Activated CD8-positive, alpha-beta memory T cell treated with anti-CD3 and anti-CD28 coated beads, Interleukin-2, amount 10 ng/mL, durations not matched to agents 7 days and 5 days (primary cell): ENCODE results near the gene SNTB2. TPM values are rescaled to one million over a fixed set of nuclear protein-coding genes. Genes with fewer than 3 reads are reported as not detected.
"Not testable (repeated sequence)": the region's sequence is repeated elsewhere in the genome, so short reads cannot be mapped to it uniquely, and the experiment has no call there.

ENCODE experiments used
- ATAC-seq: fragments of 150-1000 bp; cut with Tn5 transposase; one replicate; pipeline ENCODE4 v1.10.0; 2021; ENCODE audit warnings: moderate library complexity
- CTCF ChIA-PET: fragments of 350-600 bp; sonication (Branson Sonifier 250); formaldehyde crosslinking; loops from one replicate; lab custom pipeline; 2021; ENCODE audit warnings: antibody characterized with exemption; lab: Charles Lee
- DNase-seq: peaks from one replicate; pipeline ENCODE4 v3.0.0-alpha.2; 2020
- H3K27ac Mint-ChIP-seq: one replicate; pipeline ENCODE4 v1.8.0; 2021; ENCODE audit warnings: mild to moderate bottlenecking, mixed read lengths
- H3K27me3 Mint-ChIP-seq: one replicate; pipeline ENCODE4 v1.8.0; 2021; ENCODE audit warnings: mixed read lengths
- H3K36me3 Mint-ChIP-seq: one replicate; pipeline ENCODE4 v1.8.0; 2021; ENCODE audit warnings: mild to moderate bottlenecking, mixed read lengths
- H3K4me1 Mint-ChIP-seq: one replicate; pipeline ENCODE4 v1.8.0; 2021; ENCODE audit warnings: mixed read lengths
- H3K4me3 Mint-ChIP-seq: one replicate; pipeline ENCODE4 v1.8.0; 2021; ENCODE audit warnings: mild to moderate bottlenecking, moderate library complexity, mixed read lengths
- H3K9me3 Mint-ChIP-seq: one replicate; pipeline ENCODE4 v1.8.0; 2022; ENCODE audit warnings: low read depth, mixed read lengths
- total RNA-seq, 2 experiments: library from RNA; stranded (reverse); gene quantifications; one replicate each; pipeline ENCODE4 v1.2.3, GENCODE V29; 2021

Gene SNTB2
- total RNA-seq, 2 experiments from 2014 or later, result 21.5 to 30.6 TPM

DNA sequence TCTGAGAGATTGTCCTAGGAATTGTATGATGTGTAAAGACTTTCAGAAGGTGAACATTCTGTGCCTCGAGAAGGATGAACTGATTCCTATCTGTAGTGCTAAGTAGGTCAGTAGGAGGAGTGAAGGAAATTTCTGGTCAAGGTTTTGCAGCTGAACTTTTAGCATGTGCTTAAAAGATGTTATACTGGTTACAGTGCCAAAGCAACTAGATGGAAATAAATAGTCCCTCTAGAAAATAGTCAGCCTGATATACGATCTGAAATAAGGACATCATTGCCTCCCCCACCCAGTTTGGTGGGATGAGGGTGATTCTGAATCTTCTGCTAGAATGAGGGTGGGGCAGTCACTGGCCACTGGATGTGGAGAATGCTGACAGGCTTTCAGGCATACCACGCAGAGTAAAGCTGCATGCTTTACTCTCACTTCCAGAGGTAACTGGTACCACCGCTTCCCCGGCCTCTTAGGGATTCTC is 66.9 kb downstream of the SNTB2 start:
- Mint-ChIP-seq H3K27me3 (no peaks in the 10 kb centered on the region), H3K27ac (no peak overlapping the region), H3K4me3 (no peak overlapping the region), H3K9me3 (no peaks in the 10 kb centered on the region), H3K36me3 (peaks cover 6% of the 10 kb centered on the region), H3K4me1 (peaks cover 11% of the 10 kb centered on the region)
- DNase-seq, result no peak
- CTCF ChIA-PET, result interaction anchor here (1.1 kb wide), 1 partner anchor 9 kb away, joined by 3 read pairs; no protein-coding TSS in a partner anchor
- ATAC-seq, result no peak

DNA sequence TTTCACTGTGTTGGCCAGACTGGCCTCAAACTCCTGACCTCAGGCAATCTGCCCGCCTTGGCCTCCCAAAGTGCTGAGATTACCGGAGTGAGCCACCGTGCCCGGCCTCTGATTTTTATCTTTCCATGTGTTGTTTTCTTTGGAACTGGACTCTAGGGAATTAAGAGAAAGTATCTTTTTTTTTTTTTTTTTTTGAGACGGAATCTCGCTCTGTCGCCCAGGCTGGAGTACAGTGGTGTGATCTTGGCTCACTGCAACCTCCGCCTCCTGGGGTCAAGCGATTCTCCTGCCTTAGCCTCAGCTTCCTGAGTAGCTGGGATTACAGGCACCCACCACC is 72.4 kb downstream of the SNTB2 start:
- DNase-seq, H3K9me3 Mint-ChIP-seq, ATAC-seq, H3K27ac Mint-ChIP-seq, H3K27me3 Mint-ChIP-seq, H3K4me1 Mint-ChIP-seq, H3K4me3 Mint-ChIP-seq: not testable (repeated sequence)
- CTCF ChIA-PET, result interaction anchor here (0.7 to 1.6 kb wide), 4 partner anchors 12 to 141 kb away, joined by 3 read pairs; no protein-coding TSS in a partner anchor
- H3K36me3 Mint-ChIP-seq, result peaks cover 13% of the 10 kb centered on the region

DNA sequence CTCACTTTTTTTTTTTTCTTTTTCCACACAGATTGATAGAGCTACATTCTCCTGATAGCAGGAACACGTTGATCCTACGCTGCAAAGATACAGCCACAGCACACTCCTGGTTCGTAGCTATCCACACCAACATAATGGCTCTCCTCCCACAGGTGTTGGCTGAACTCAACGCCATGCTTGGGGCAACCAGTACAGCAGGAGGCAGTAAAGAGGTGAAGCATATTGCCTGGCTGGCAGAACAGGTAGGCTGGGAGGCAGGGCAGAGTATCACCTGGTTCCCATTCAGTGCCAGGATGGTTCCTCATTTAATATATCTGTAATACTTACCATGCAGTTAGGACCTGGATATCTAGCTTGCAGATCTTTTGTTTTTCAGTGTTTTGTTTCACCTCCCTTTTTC is 73.1 kb downstream of the SNTB2 start:
- CTCF ChIA-PET, result interaction anchor here (0.7 to 1.6 kb wide), 4 partner anchors 12 to 142 kb away, joined by 3 read pairs; no protein-coding TSS in a partner anchor
- Mint-ChIP-seq H3K4me1 (peaks cover 4% of the 10 kb centered on the region), H3K9me3 (no peaks in the 10 kb centered on the region), H3K36me3 (peaks cover 17% of the 10 kb centered on the region), H3K4me3 (no peak overlapping the region), H3K27me3 (no peaks in the 10 kb centered on the region), H3K27ac (no peak overlapping the region)
- ATAC-seq, result no peak
- DNase-seq, result no peak

DNA sequence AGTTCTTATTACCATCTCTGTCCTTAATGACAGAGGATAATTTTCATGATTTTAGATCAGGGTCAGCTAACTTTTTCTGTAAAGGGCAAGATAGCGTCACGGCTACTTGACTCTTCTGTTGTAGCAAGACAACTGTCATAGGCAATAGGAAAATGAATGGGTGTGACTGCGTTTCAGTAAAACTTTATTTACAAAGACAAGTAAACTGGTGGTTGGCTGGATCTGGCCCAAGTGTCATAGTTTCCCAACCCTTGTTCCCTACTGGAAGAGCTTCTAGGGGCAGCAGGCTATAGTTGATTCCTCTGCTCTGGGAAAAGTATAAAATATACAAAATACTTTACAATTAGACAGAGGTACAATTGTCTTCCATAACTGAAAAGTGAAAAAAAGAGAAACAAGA is 73.5 kb downstream of the SNTB2 start:
- ATAC-seq (no peak), DNase-seq (no peak)
- H3K9me3 Mint-ChIP-seq, result no peaks in the 10 kb centered on the region
- no peak overlapping the region for H3K4me3 Mint-ChIP-seq
- no peaks in the 10 kb centered on the region for H3K27me3 Mint-ChIP-seq
- CTCF ChIA-PET, result no interaction called here
- H3K27ac Mint-ChIP-seq, result no peak overlapping the region
- peaks cover 17% of the 10 kb centered on the region for H3K36me3 Mint-ChIP-seq
- H3K4me1 Mint-ChIP-seq, result peaks cover 4% of the 10 kb centered on the region

DNA sequence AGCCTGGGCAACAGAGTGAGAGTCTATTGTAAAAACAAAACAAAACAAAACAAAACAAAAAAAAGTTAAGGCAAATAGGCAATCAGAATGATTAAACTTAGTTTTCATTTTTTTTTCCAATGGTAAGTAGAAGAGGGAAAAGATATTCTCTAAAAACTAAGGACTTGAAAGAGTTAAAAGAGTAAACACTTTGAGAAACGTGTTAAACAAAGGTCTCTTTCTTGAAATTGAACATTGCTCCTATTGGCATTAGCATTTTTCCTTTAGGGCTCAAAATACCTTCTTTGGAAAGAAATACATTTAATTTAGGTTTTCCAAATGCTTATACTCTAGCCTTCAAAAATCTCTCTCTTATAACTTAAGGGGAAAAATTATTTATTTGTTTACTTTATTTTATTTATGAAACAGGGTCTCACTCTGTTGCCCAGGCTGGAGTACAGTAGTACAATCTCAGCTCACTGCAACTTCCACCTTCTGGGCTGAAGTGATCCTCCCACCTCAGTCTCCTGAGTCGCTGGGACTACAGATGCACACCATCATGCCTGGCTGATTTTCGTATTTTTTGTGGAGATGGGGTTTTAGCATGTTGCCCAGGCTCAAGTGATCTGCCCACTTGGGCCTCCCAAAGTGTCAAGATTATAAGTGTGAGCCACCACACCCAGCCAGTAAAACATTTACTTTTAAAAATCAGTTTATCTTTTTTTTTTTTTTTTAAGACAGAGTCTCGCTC is 79.5 kb downstream of the SNTB2 start:
- peaks cover 14% of the 10 kb centered on the region for H3K36me3 Mint-ChIP-seq
- ATAC-seq (no peak), DNase-seq (no peak)
- no peaks in the 10 kb centered on the region for H3K9me3 Mint-ChIP-seq
- H3K27me3 Mint-ChIP-seq, result no peaks in the 10 kb centered on the region
- CTCF ChIA-PET, result interaction anchor here (1.0 kb wide), 1 partner anchor 10 kb away, joined by 3 read pairs; no protein-coding TSS in a partner anchor
- H3K4me1 Mint-ChIP-seq, result peaks cover 3% of the 10 kb centered on the region
- no peak overlapping the region for H3K27ac Mint-ChIP-seq
- H3K4me3 Mint-ChIP-seq, result no peak overlapping the region

DNA sequence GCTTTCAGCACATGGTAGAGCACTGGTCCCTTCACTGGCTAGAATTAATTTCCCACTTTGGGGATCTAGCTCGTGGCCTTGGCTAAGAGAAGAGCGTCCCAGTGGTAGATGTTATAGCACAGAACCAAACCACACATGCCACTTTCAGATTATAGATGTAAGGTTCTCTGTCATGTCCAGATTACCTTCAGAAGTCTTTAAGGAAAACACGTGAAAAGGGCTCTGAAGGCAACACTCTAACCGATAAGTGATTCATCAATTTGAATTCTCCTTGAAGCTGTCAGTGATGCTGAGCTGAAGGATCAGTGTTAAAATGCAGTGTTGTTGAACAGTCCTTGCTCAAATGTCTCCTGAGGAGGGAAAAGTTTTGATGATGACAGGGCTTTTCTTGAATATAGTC is 80.7 kb downstream of the SNTB2 start:
- no peaks in the 10 kb centered on the region for H3K27me3 Mint-ChIP-seq
- peaks cover 14% of the 10 kb centered on the region for H3K36me3 Mint-ChIP-seq
- ATAC-seq (no peak), DNase-seq (no peak)
- H3K9me3 Mint-ChIP-seq, result no peaks in the 10 kb centered on the region
- no peak overlapping the region for H3K27ac Mint-ChIP-seq
- CTCF ChIA-PET, result interaction anchor here (1.0 kb wide), 1 partner anchor 9 kb away, joined by 3 read pairs; no protein-coding TSS in a partner anchor
- H3K4me1 Mint-ChIP-seq, result peaks cover 3% of the 10 kb centered on the region
- H3K4me3 Mint-ChIP-seq, result no peak overlapping the region

DNA sequence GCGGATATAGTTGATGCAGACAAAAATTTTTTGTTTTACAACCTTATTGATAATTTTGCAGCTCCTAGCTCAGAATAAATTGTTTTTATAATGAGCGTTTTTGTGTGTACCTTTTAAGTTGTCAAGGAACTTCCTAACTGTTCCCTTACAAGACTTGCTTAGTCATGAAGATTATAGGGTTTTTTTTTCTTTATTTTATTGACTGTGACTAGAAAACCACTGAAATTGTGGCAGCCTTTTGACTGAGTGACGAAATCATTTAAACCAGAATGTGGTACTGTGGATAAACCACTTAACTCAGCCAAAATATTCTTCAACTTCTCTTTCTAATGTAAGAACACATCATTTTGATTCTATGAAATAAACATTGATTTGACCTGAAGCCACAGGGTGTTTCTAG is 83.4 kb downstream of the SNTB2 start:
- ATAC-seq, result no peak
- CTCF ChIA-PET, result interaction anchor here (0.5 kb wide), 1 partner anchor 123 kb away, joined by 3 read pairs; no protein-coding TSS in a partner anchor
- no peak overlapping the region for H3K4me3 Mint-ChIP-seq
- peaks cover 7% of the 10 kb centered on the region for H3K36me3 Mint-ChIP-seq
- peaks cover 3% of the 10 kb centered on the region for H3K4me1 Mint-ChIP-seq
- H3K9me3 Mint-ChIP-seq, result no peaks in the 10 kb centered on the region
- H3K27ac Mint-ChIP-seq, result no peak overlapping the region
- DNase-seq, result no peak
- no peaks in the 10 kb centered on the region for H3K27me3 Mint-ChIP-seq

DNA sequence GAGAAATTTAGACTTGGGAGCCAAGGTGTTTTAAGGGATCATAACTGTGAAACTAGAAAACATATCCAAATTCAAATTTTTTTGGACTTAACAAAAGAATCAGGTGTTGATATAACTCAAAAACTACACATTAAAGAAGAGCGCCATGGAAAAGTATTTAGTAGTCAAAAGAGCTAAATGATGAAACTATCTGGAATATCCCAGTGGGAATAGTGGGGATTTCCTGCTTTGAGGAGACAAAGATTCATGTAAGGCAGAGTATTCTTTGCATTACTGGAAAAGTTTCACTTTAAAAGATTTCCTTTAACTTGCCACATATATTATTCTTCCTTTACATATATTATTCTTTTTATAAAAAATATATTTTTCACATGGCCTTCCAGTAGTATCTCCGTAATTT is 83.9 kb downstream of the SNTB2 start:
- peaks cover 7% of the 10 kb centered on the region for H3K36me3 Mint-ChIP-seq
- CTCF ChIA-PET, result interaction anchor here (1.3 kb wide), 1 partner anchor 11 kb away, joined by 3 read pairs; no protein-coding TSS in a partner anchor
- no peak for ATAC-seq
- no peaks in the 10 kb centered on the region for H3K9me3 Mint-ChIP-seq
- peaks cover 3% of the 10 kb centered on the region for H3K4me1 Mint-ChIP-seq
- H3K27me3 Mint-ChIP-seq, result no peaks in the 10 kb centered on the region
- H3K27ac Mint-ChIP-seq, result no peak overlapping the region
- DNase-seq, result no peak
- H3K4me3 Mint-ChIP-seq, result no peak overlapping the region

DNA sequence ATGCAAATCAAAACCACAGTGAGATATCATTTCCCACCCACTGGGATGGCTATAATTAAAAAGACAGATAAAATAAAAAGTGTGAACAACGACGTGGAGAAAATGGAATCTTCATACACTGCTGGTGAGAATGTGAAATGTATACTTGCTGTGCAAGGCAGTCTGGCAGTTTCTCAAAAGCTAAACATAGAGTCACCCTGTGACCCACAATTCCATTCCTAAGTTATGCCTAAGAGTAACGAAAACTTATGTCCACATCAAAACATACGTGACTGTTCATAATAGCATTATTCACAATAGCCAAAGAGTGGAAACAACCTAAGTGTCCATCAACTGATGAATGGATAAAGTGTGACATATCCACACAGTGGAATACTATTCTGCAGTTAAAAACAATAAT is 86.0 kb downstream of the SNTB2 start:
- Mint-ChIP-seq H3K4me3 (no peak overlapping the region), H3K4me1 (peaks cover 3% of the 10 kb centered on the region), H3K36me3 (peaks cover 7% of the 10 kb centered on the region), H3K9me3 (no peaks in the 10 kb centered on the region), H3K27ac (no peak overlapping the region), H3K27me3 (no peaks in the 10 kb centered on the region)
- CTCF ChIA-PET, result no interaction called here
- no peak for DNase-seq
- ATAC-seq, result no peak

DNA sequence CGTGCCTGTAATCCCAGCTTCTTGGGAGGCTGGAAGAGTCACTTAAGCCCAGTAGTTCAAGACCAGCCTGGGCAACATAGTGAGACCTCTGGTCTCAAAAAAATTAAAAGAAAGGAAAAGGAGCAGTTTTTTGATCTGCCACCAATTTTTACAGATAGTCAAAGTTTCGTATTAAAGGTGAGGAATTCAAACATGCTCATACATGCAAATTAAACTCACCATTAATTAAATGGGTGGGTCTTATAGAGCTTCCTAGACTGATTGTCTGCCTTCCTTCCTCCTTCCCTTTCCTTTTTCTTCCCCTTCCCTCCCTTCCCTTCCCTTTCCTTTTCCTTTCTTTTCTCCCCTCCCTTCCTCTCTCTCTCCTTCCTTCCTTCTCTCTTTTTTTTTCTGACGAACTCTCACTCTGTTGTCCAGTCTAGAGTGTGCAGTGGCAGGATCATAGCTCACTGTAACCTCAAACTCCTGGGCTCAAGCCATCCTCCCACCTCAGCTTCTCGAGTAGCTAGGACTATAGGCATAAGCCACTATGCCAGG is 87.8 kb downstream of the SNTB2 start:
- Mint-ChIP-seq H3K27ac (no peak overlapping the region), H3K27me3 (no peaks in the 10 kb centered on the region), H3K4me1 (peaks cover 3% of the 10 kb centered on the region), H3K9me3 (no peaks in the 10 kb centered on the region), H3K36me3 (peaks cover 7% of the 10 kb centered on the region), H3K4me3 (no peak overlapping the region)
- CTCF ChIA-PET, result interaction anchor here (0.6 kb wide), 1 partner anchor 120 kb away, joined by 3 read pairs; no protein-coding TSS in a partner anchor
- no peak for DNase-seq
- no peak for ATAC-seq

DNA sequence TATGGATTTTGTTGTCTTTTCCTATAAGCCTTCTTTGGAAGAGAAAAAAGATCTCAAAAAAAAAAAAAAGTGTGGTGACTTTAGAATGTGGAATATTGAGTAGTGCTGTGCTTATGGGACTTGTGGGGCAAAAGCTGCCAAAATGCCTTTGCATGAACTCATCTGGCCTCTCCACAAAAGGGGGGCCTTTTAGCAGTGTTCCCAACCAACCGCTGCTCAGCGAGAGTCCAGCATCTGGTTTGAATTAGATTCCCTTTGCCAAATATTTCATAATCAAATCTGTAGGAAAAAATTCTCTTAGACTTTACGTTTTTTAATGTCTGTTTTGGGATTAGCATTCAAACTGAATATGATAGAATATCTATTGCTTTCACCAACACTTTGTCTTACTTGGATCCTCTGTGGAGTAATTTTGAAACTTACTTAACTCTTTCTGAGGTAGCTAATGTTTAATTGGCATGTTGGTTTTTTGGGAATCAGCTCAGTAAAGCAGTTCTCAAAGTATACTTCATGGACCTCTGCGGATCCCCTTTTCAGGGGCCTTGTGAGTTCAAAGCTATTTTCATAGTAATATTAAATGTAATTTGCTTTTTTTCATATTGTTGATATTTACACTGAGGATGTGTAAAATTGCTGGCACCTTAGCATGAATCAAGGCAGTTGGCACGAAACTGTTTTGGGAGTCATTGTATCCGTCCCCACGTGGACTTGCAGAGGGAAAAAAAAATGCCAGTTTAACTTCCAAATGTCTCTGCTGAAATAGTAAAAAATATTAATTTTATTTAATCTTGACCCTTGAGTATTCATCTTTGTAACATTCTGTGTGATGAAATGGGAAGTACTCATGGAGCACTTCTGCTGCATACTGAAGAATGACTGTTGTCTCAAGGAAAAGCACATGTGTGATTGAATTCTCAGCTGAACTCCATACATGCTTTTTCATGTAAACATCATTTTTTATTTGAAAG is 89.5 kb downstream of the SNTB2 start:
- no peak overlapping the region for H3K4me3 Mint-ChIP-seq
- H3K4me1 Mint-ChIP-seq, result no peaks in the 10 kb centered on the region
- CTCF ChIA-PET, result interaction anchor here (0.6 to 2.8 kb wide), 4 partner anchors 9 to 126 kb away, joined by 3 to 9 read pairs (median 4); no protein-coding TSS in a partner anchor
- no peaks in the 10 kb centered on the region for H3K27me3 Mint-ChIP-seq
- H3K27ac Mint-ChIP-seq, result no peak overlapping the region
- peaks cover 2% of the 10 kb centered on the region for H3K36me3 Mint-ChIP-seq
- no peaks in the 10 kb centered on the region for H3K9me3 Mint-ChIP-seq
- DNase-seq, result no peak
- no peak for ATAC-seq

DNA sequence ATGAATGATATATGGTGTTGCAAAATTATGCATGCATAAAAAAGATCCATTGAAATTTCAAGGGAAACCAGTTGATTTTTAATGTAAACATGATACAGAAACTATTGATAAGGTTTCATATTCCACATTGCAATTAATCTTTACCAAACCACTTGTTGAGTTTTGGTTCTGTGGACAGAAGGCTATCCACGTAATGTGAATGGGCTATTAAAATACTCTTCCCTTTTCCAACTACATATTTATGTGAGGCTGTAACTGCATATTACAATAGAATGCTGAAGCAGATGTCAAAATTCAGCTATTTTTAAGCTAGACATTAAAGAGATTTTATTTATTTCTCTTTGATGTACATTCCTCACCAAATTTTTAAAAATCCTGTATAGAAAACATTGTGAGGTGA is 90.4 kb downstream of the SNTB2 start:
- no peaks in the 10 kb centered on the region for H3K27me3 Mint-ChIP-seq
- no peak overlapping the region for H3K27ac Mint-ChIP-seq

DNA sequence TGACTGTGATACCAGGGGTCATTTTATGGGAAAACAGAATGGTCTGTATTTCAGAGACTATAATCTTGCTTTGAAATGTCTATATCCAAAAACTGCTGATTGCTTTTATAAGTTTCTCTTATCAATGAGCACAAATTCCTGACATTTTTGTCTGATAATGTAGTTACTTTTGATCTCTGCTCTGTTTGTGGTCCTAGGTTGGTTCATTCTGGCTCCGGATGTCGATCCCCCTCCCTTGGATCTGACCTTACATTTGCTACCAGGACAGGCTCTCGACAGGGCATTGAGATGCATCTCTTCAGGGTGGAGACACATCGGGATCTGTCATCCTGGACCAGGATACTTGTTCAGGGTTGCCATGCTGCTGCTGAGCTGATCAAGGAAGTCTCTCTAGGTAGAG is 96.9 kb downstream of the SNTB2 start:
- no peak overlapping the region for H3K27ac Mint-ChIP-seq
- H3K36me3 Mint-ChIP-seq, result no peaks in the 10 kb centered on the region
- no peak overlapping the region for H3K4me3 Mint-ChIP-seq
- H3K9me3 Mint-ChIP-seq, result no peaks in the 10 kb centered on the region
- ATAC-seq (no peak), DNase-seq (no peak)
- CTCF ChIA-PET, result interaction anchor here (8.0 kb wide), 1 partner anchor 135 kb away, joined by 93 read pairs; no protein-coding TSS in a partner anchor
- H3K4me1 Mint-ChIP-seq, result peaks cover 2% of the 10 kb centered on the region
- H3K27me3 Mint-ChIP-seq, result no peaks in the 10 kb centered on the region

More for the DNA sequence above, 90.4 kb downstream of the SNTB2 start:
- no peak for DNase-seq
- ATAC-seq, result no peak
- Mint-ChIP-seq H3K9me3 (no peaks in the 10 kb centered on the region), H3K36me3 (no peaks in the 10 kb centered on the region), H3K4me3 (no peak overlapping the region), H3K4me1 (no peaks in the 10 kb centered on the region)
- CTCF ChIA-PET, result interaction anchor here (0.6 to 2.8 kb wide), 3 partner anchors 8 to 126 kb away, joined by 3 to 9 read pairs (median 3); no protein-coding TSS in a partner anchor
